ENCODE measurements around the gene DYRK4.
"Not testable (repeated sequence)": the region's sequence is repeated elsewhere in the genome, so short reads cannot be mapped to it uniquely, and the experiment has no call there.

DYRK4 gene, protein sequence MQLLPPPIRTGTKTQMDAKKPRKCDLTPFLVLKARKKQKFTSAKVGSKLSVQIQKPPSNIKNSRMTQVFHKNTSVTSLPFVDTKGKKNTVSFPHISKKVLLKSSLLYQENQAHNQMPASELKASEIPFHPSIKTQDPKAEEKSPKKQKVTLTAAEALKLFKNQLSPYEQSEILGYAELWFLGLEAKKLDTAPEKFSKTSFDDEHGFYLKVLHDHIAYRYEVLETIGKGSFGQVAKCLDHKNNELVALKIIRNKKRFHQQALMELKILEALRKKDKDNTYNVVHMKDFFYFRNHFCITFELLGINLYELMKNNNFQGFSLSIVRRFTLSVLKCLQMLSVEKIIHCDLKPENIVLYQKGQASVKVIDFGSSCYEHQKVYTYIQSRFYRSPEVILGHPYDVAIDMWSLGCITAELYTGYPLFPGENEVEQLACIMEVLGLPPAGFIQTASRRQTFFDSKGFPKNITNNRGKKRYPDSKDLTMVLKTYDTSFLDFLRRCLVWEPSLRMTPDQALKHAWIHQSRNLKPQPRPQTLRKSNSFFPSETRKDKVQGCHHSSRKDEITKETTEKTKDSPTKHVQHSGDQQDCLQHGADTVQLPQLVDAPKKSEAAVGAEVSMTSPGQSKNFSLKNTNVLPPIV

DNA sequence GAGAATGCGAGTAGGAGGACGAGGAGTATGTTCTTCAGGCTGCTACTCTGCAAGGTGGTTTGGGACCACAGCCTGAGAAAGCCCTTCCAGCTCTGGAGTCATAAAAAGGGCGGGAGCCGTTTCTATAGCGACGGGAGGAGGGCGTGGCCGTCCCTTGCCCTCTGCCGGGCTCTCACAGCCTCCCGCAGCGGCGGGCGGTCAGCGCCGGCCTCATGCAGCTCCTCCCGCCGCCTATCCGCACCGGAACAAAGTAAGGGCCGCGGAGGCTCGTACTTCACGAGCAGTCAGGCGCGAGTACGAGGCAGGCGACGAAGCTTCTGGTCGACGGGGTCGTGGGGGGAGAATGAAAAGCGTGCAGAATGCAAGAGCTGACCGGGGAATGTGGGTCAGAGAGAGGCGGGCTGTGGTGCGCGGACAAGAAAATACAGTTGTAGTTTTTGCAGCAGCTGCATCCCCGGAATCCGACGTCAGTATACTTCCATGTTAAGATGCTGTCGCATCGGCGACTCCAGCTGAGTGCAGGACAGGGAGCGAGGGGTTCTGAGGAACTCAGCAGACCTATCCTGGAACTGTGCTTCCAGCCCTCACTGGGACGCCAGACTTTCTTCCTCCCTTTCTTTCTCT, at the start of gene DYRK4:
Gene DYRK4 (plus strand): TSS at position 175 of the 624 bp plus-strand sequence. CDS start 38 bp downstream, at position 213.
- DNase-seq: peak in 50 of 51 donors; percentile 3 to 77 (median 46)

DNA sequence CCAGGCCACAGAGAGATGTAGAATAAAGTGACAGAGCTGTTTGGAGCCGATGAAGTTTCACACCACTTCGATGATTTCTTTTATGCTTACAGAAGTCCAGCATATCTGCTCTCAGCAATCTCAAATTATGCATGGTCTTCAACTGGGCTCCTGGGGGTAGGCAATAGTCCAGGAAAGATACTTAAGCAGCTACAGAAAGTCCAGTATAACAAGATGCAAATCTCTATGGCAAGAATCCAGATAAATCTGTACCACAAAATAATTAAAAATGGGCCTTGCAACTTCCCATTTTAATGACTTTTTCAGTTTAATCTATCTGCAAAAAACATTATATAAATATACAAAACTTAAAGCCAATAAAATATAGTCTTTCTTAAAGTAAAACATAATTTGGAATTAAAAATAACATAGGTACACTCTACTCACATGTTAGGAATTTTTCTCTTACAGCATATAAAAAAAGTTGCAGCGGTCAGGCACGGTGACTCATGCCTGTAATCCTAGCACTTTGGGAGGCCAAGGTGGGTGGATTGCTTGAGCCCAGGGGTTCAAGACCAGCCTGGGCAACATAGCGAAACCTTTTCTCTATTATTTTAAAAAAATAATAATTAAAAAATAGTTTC, 43.8 kb upstream of the DYRK4 start:
- DNase-seq: no peak

DNA sequence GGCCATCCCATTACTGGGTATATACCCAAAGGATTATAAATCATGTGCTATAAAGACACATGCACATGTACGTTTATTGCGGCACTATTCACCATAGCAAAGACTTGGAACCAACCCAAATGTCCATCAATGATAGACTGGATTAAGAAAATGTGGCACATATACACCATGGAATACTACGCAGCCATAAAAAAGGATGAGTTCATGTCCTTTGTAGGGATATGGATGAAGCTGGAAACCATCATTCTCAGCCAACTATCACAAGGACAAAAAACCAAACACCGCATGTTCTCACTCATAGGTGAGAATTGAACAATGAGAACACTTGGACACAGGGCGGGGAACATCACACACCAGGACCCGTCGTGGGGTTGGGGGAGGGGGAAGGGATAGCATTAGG, 38.6 kb upstream of the DYRK4 start:
- DNase-seq: not testable (repeated sequence)

GRCh38 chr12:4526923-4527546, 35.0 kb upstream of the DYRK4 start:
- DNase-seq: no peak

DNA sequence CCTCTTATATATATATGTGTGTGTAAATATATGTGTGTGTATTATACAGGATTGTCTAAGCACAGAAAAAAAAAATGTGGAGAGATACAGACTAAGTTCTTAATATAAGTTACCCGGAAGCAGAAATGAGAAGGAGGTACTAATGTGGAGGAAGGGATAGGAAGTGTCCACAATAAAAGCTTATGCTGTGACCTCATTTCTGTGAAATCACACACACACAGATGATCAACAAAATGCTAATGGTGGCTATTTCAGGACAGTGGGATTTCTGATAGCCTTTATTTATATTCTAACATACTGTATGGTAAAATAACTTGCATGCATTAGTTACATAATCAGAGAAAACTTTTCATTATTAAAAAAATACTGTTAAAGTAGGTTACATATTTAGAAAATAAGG, 31.8 kb upstream of the DYRK4 start:
- DNase-seq: no peak

GRCh38 chr12:4530982-4531586, 30.9 kb upstream of the DYRK4 start:
- no peak for DNase-seq

- DNase-seq: no peak
Observed at GRCh38 chr12:4535092-4535491, 26.9 kb upstream of the DYRK4 start.

DNA sequence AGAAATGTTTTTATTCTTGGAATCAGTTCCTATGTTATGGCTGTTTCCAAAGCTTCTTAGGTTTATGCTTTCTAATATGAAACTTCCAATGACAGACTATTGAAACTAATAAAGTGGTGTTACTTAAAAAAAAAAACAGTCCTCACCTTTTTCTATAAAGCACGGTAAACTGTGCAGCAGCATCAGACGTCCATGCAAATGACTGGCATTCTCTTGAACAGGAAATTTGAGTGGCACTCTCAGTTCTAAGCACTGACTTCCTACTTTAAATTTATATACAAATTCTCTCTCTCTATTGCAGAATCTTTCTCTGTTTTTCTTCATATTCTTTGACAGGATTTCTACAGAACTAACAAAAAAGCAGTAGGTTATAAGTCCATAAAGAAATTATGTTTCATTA, 26.1 kb upstream of the DYRK4 start:
- DNase-seq: no peak

DNA sequence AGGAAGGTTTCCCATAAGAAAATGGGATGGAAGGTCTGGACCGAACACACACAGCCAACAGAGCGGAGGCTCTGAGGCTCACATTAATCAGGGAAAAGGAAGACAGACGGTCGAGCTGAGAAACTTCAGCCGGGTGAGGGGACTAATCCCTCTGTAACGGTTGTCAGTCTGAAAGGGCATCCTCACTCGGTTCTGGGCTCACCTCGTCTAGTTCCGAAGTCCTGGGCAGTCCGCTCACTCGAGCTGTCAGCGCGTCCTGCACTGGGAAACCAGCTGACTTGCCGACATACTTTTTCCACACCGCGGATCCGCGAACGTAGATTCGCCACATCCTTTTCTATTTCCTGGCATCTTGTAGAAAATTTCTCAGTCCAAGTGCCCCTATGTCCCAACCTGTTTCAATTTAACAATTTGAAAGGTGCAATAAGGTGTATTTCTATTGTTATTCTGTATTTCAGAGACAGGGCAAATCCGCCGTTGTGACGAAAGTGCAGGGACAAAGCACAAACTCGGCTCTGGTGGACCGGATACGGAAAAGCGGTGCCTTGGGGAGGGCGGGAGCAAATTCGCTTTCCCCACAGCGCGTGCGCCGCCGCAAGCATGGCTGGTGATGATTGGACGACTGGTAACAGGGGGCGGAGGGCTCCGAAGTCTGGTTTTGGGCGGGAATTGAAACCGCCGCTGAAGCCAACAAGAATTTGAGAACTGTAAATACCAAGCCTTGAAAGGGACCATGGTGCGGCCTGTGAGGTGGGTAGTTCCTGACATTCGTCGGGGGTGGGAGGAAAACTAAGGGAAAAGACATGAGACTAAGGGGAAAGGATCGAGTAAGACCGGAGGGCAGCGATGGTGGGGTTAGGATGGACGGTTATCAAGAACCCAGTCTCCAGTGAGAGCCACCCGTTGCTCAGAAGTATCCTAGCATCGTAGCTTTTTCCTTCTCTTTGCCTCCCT, 23.5 kb upstream of the DYRK4 start, which contains the start of gene RAD51AP1:
Gene RAD51AP1 (plus strand): TSS at position 684 of the 954 bp plus-strand sequence. CDS start 50 bp downstream, at position 734.
- peak; percentile 57 to 99 (median 89) for DNase-seq

GRCh38 chr12:4539167-4539870, 22.7 kb upstream of the DYRK4 start:
- no peak for DNase-seq

DNA sequence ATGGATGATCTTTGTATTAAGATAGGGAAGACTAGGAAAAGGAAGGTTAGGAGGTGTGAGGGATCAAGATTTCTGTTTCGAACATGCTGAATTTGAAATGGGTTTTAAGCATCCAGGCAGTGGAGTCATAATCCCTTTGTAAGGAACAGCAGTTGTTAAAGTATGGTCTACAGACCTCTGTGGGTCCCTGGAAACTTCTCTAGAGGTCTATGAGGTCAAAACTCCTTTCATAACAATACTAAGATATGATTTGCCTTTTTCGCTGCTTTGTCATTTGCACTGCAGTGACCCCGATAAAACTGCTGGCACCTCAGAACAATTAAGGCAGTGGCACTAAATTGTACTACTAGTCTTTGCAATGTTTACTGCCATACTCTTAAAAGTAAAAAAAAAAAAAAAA, 21.8 kb upstream of the DYRK4 start:
- DNase-seq: no peak

DNA sequence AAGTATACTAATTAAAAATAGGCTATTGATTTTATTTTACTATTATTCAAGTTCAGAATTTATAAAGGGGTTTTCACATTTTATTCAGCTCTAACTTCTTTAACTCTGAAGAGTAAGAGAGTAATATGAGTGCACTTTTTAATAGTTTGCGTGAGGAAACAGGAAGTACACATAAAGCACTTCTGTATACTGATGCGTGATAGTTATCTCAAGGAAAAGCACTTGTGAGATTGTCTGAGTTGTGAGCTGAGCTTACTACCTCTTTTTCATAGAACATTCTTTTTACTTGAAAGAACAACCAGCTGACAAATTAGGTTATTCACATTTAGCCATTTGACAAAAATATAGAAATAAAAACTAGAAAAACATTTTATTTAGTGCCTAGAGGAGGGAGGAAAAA, 21.4 kb upstream of the DYRK4 start:
- DNase-seq: no peak

DNA sequence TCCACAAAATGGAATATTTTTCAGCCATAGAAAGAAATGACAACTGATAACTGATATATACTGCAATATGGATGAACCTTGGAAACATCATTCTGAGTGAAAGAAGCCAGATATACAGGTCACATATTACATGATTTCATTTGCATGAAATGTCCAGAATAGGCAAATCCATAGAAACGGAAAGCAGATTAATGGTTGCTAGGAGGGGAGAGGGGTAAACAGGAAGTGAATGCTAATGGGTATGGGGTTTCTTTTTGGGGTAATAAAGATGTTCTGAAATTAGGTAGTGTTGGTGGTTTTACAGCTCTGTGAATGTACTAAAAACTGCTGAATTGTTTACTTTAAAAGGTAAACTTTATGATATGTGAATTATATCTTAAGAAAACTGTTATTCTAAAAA, 16.8 kb upstream of the DYRK4 start:
- no peak for DNase-seq

DNA sequence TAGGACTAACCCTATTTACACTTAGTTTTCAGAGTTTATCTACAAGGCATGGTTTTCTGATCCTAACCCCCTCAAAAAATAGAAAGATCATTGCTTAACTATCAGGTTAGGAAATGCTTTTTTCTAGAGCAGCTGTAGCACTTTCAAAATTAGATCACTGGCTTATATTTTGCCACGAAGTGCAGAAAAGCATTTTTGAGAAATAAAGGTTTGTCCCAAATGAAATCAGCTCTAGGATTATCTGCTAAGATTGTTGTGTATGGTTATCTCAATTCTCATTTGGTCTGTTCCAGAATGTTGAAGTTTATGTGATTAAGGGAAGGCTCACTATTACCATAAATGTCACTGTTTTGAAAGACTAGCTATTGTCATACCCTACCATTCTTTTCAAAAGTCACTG, 9.8 kb upstream of the DYRK4 start:
- DNase-seq: no peak

DNA sequence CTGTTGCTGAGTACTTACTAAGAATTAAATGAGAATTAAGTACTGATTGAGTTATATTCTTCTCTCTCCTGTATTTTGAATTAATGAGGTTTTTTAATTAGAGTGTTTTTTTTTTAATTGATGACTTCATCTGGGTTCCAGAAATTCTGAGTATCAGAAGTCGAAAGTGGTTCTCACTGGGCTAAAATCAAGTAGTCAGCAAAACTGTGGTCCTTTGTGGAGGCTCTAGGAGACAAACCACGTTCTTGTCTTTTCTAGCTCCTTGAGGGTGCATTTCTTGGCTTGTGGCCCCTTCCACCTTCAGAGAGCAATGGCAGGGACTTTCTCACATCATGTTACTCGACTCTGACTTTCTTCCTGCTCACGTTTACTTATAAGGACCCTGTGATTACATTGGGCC, 8.1 kb upstream of the DYRK4 start:
- DNase-seq: no peak

- DNase-seq: no peak
Observed at GRCh38 chr12:4555804-4556203, 6.2 kb upstream of the DYRK4 start.

GRCh38 chr12:4556735-4557530, 5.1 kb upstream of the DYRK4 start:
- no peak for DNase-seq

DNA sequence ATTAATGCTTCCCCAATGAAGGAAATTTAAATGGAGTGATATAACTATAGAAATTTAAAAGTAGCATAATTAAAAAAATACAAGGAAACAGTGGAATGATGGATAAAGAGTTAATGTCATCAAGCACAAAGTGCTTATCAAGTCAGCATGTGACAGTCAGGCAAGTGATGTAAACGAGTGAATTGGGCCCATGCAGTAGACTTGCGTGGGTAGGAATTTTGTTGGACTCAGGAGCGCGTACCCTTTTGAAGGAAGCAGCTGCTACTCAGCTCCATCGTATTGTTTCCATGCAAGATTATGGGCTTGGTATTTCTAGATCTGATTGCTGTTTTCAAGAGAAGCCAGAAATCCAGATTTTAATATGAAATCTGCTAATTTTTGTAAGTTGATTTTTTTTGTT, 4.4 kb upstream of the DYRK4 start:
- DNase-seq: no peak
